A549 (cell line): ENCODE results near the gene ABCA3. TPM values are rescaled to one million over a fixed set of nuclear protein-coding genes. Genes with fewer than 3 reads are reported as not detected.
A peak's percentile ranks its signal among the peaks of the same experiment; 100 is the strongest.

Experiments used
- ATAC-seq, 2 experiments: fragments of 200-7000 bp in 1 of 2; fragments of >200 bp in 1 of 2; cut with Nextera tagmentation in 1 of 2; cut with Tn5 transposase in 1 of 2; 3 replicates each; pipeline versions ENCODE4 v1.8.0 to v1.9.1; 2018 to 2020; ENCODE audit warnings: mild to moderate bottlenecking in 1 of 2, moderate library complexity in 1 of 2
- CTCF ChIA-PET: fragments of 300-600 bp; sonication (Branson Sonifier 250); formaldehyde crosslinking; extraction: SDS; loops from one replicate; lab custom pipeline; 2021; ENCODE audit warnings: antibody characterized with exemption, inconsistent platforms; lab: Yijun Ruan, JAX
- POLR2A ChIA-PET: fragments of 350-600 bp; formaldehyde crosslinking; extraction: SDS; loops from one replicate; lab custom pipeline; 2021; ENCODE audit warnings: antibody characterized with exemption, inconsistent platforms; lab: Yijun Ruan, JAX
- DNase-seq, 2 experiments: peaks; one replicate each; pipeline versions ENCODE4 v3.0.0 to v3.0.0-alpha.2; 2011 to 2016; ENCODE audit warnings: low read depth in 1 of 2, low spot score in 1 of 2
- FAIRE-seq: peaks from 2 replicates; lab custom pipeline; 2011; peaks lifted over from hg19 to GRCh38; lab: Jason Lieb, UNC
- H3K27ac ChIP-seq, 2 experiments: fragments of >200 bp; sonication (Bioruptor Twin); formaldehyde crosslinking; 3 replicates each; pipeline ENCODE4 v1.5.1; 2016 to 2017
- H3K4me1 ChIP-seq: fragments of >200 bp; sonication (Bioruptor Twin); formaldehyde crosslinking; 3 replicates; pipeline ENCODE4 v1.6.1; 2016
- H3K4me2 ChIP-seq: fragments of >200 bp; sonication (Bioruptor Twin); formaldehyde crosslinking; 3 replicates; pipeline ENCODE4 v1.6.1; 2016
- H3K4me3 ChIP-seq: fragments of >200 bp; sonication (Bioruptor Twin); formaldehyde crosslinking; 3 replicates; pipeline ENCODE4 v1.5.1; 2016
- H3K9me3 ChIP-seq: fragments of >200 bp; sonication (Bioruptor Twin); formaldehyde crosslinking; 3 replicates; pipeline ENCODE4 v1.6.1; 2016
- BHLHE40 ChIP-seq: IDR thresholded peaks from 2 replicates; pipeline ENCODE4 v1.6.1; 2012; ENCODE audit warnings: low read depth, low read length, inconsistent platforms
- CBX8 ChIP-seq: fragments of 200-600 bp; sonication (generic); IDR thresholded peaks from 2 replicates; pipeline ENCODE4 v1.6.1; 2016
- CHD4 ChIP-seq: fragments of 200-600 bp; sonication (generic); IDR thresholded peaks from 2 replicates; pipeline ENCODE4 v1.6.1; 2016; ENCODE audit warnings: antibody characterized with exemption, mild to moderate bottlenecking, borderline replicate concordance
- EP300 ChIP-seq, 2 experiments: fragments of >200 bp; sonication (Bioruptor Twin); formaldehyde crosslinking; IDR thresholded peaks; 2 replicates in 1 of 2; 3 replicates in 1 of 2; pipeline ENCODE4 v1.6.1; 2016 to 2017
- FOSB ChIP-seq: fragments of 250-450 bp; sonication (Bioruptor Pico); IDR thresholded peaks from 2 replicates; pipeline ENCODE4 v1.5.0; 2020; ENCODE audit warnings: mild to moderate bottlenecking, moderate library complexity
- FOSL2 ChIP-seq, 2 experiments: fragments of 450-650 bp in 1 of 2; fragments of >200 bp in 1 of 2; sonication (Bioruptor Twin) in 1 of 2; formaldehyde crosslinking; IDR thresholded peaks; 2 replicates each; pipeline versions ENCODE4 v1.5.0 to v1.6.1; 2016 to 2020; ENCODE audit warnings: mild to moderate bottlenecking in 1 of 2, moderate library complexity in 1 of 2
- GATA3 ChIP-seq: IDR thresholded peaks from 2 replicates; pipeline ENCODE4 v1.6.1; 2012; ENCODE audit warnings: borderline replicate concordance
- JUNB ChIP-seq: fragments of >200 bp; sonication (Bioruptor Twin); formaldehyde crosslinking; IDR thresholded peaks from 2 replicates; pipeline ENCODE4 v1.6.1; 2016
- KDM5A ChIP-seq: fragments of 200-600 bp; sonication (generic); IDR thresholded peaks from 2 replicates; pipeline ENCODE4 v1.6.1; 2016; ENCODE audit warnings: antibody characterized with exemption, mild to moderate bottlenecking
- MAZ ChIP-seq: fragments of 150-350 bp; IDR thresholded peaks from 2 replicates; pipeline ENCODE4 v1.6.1; 2014; ENCODE audit warnings: antibody characterized with exemption, low read depth, low read length, borderline replicate concordance
- NPAS2 ChIP-seq: fragments of 250-450 bp; sonication (Bioruptor Pico); IDR thresholded peaks from 2 replicates; pipeline ENCODE4 v1.8.0; 2022; ENCODE audit warnings: mild to moderate bottlenecking, moderate library complexity, borderline replicate concordance
- NR3C1 ChIP-seq: fragments of >200 bp; sonication (Bioruptor Twin); formaldehyde crosslinking; IDR thresholded peaks from 3 replicates; pipeline ENCODE4 v1.6.1; 2017
- RNF2 ChIP-seq: fragments of 200-600 bp; sonication (generic); IDR thresholded peaks from 2 replicates; pipeline ENCODE4 v1.6.1; 2016; ENCODE audit warnings: low read depth, mild to moderate bottlenecking, antibody characterized with exemption, moderate library complexity, borderline replicate concordance
- SMC3 ChIP-seq: fragments of >200 bp; sonication (Bioruptor Twin); formaldehyde crosslinking; IDR thresholded peaks from 3 replicates; pipeline ENCODE4 v1.6.1; 2018; ENCODE audit warnings: inconsistent platforms
- ZC3H11A ChIP-seq: fragments of 450-650 bp; IDR thresholded peaks from 2 replicates; pipeline ENCODE4 v1.6.1; 2014; ENCODE audit warnings: antibody characterized with exemption, mild to moderate bottlenecking
- ZNF302 ChIP-seq: fragments of 250-450 bp; sonication (Bioruptor Pico); IDR thresholded peaks from 2 replicates; pipeline ENCODE4 v1.9.0; 2021; ENCODE audit warnings: inconsistent platforms, mild to moderate bottlenecking, moderate library complexity
- WGBS: methylation state at CpG from one replicate; pipeline ENCODE4 v1.1.6; 2017; ENCODE audit errors: missing lambda C conversion rate; 5-methylcytosine and 5-hydroxymethylcytosine counted together
- polyA plus RNA-seq, 4 experiments: library from polyadenylated mRNA; depleted of rRNA in 3 of 4; stranded (reverse); fragments of >200 nt; fragmentation: RNase III in 1 of 4; extraction: RNeasy Plus Mini Kit Qiagen cat#74134 plus additional on column Dnase treatment in 1 of 4; gene quantifications; 2 replicates in 3 of 4; 3 replicates in 1 of 4; pipeline ENCODE4 v1.2.3, GENCODE V29; 2011 to 2017
- TF ChIP-seq, protein P1 (sequence below): IDR thresholded peaks from 2 replicates; pipeline ENCODE4 v1.6.1; 2012
- TF ChIP-seq, protein P2 (sequence below): fragments of 200-600 bp; sonication (generic); IDR thresholded peaks from 2 replicates; pipeline ENCODE4 v1.6.1; 2016; ENCODE audit warnings: antibody characterized with exemption, mild to moderate bottlenecking, moderate library complexity
- TF ChIP-seq, protein P3 (sequence below): fragments of 250-450 bp; sonication (Bioruptor Pico); IDR thresholded peaks from 2 replicates; pipeline ENCODE4 v1.5.0; 2020; ENCODE audit warnings: low read depth, mild to moderate bottlenecking, moderate library complexity
- TF ChIP-seq, protein P4 (sequence below): fragments of >200 bp; sonication (Bioruptor Twin); formaldehyde crosslinking; IDR thresholded peaks from 3 replicates; pipeline ENCODE4 v1.6.1; 2016

The ABCA3 gene
- polyA plus RNA-seq, 2 of the 4 experiments (the other 2 are of a cell fraction): 6.4 to 9.9 TPM

DNA sequence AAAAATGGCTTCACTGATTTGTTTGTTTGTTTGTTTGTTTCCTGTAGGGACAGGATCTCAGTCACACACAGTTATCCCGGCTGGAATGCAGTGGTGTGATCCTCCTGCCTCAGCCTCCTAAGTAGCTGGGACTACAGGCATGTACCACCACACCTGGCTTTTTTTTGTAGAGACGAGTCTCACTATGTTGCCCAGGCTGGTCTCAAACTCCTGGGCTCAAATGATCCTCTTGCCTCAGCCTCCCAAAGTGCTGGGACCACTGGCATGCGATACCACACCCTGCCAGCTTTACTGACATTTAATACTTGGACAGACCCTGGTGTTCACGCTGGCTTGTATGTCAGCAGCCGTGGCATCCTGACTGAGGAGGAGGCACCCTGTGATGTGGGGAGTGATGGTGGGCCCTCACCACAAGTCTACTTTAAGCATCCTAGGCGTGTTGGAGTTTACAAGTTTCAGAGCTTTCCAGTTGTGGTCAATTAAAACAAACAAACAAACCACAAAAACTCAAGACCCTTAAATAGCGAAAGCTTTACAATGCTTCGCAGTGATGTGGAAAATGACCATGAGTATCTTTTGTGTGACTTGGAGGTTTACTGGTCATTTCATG lies 5.1 kb downstream of the ABCA3 start (continued):
- no peak for TF ChIP-seq NPAS2

DNA sequence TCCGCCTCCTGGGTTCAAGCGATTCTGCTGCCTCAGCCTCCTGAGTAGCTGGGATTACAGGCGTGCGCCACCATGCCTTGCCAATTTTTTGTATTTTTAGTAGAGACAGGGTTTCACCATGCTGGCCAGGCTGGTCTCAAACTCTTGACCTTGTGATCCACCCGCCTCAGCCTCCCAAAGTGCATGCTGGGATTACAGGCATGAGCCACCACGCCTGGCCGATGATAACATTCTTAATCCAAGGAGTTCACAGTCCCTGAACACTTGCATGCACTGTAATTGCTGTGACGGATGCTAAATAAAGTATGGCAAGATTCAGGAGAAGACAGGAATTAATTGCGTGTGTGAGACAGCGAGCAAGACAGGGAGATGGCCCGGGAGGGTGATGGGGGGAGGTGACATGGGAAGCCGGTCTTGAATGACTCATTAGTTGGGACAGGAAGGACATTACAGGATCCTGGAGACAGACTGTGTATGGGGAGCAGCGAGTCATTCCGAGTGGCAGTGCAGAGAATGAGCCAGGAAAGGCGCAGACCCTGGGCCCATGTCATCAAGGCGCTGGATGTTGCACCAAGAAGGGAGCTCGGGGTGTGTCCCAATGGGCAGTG lies 6.7 kb downstream of the ABCA3 start:
- Histone ChIP-seq H3K4me1 (peaks cover 7% of the 10 kb centered on the region), H3K4me2 (0 out of 3 replicates have a peak overlapping the region, but pooled peaks have one; percentile 4), H3K27ac (0 out of 6 replicates have a peak overlapping the region, but pooled peaks of 1 of the 2 experiments have one; percentile 7), H3K4me3 (no peak overlapping the region), H3K9me3 (no peaks in the 10 kb centered on the region)
- ChIA-PET CTCF (interaction anchor here (0.8 kb wide), 1 partner anchor 94 kb away, joined by 4 read pairs; no protein-coding TSS in a partner anchor), POLR2A (no interaction called here)
- 61% methylated on average over 17 of the region's 17 CpGs for WGBS
- FAIRE-seq (no peak), ATAC-seq (peak; percentile 40 to 62; a peak in 3 of 6 replicates), DNase-seq (peak; percentile 42 to 64)
- TF ChIP-seq JUNB (no peak), FOSL2 (IDR thresholded peaks at IDR 0.05) (no peak), FOSL2 (CRISPR knock-in tag; IDR thresholded peaks at IDR 0.05) (0 out of 2 replicates have a peak, but pooled peaks have one; percentile 8)

DNA sequence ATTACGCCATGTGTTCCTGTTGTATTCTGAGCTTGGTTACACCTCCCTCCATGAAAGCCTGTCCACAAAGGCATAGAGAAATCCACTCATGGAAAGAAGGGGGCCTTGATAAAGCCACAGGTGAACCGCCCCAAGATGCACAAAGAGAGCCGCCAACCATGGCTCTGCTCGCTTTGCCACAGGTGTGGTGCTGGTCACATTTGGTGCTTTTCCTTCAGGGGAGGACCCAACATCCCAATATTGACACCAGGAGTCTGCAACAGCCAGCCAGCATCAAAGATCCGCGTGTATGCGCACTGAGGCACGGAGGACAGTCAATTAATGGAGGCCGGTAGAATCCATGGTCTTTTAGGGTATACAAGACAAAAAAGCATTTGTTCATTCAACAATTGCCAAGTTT lies 7.3 kb downstream of the ABCA3 start:
- Histone ChIP-seq H3K4me3 (no peak overlapping the region), H3K27ac (no peak overlapping the region), H3K4me1 (peaks cover 7% of the 10 kb centered on the region), H3K4me2 (no peak overlapping the region), H3K9me3 (no peaks in the 10 kb centered on the region)
- TF ChIP-seq, protein P1, sequence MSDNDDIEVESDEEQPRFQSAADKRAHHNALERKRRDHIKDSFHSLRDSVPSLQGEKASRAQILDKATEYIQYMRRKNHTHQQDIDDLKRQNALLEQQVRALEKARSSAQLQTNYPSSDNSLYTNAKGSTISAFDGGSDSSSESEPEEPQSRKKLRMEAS: no peak
- TF ChIP-seq GATA3: no peak
- TF ChIP-seq EP300 (IDR thresholded peaks at IDR 0.05): no peak
- TF ChIP-seq RNF2: no peak
- no peak for TF ChIP-seq FOSB (CRISPR knock-in tag)
- TF ChIP-seq, protein P2, sequence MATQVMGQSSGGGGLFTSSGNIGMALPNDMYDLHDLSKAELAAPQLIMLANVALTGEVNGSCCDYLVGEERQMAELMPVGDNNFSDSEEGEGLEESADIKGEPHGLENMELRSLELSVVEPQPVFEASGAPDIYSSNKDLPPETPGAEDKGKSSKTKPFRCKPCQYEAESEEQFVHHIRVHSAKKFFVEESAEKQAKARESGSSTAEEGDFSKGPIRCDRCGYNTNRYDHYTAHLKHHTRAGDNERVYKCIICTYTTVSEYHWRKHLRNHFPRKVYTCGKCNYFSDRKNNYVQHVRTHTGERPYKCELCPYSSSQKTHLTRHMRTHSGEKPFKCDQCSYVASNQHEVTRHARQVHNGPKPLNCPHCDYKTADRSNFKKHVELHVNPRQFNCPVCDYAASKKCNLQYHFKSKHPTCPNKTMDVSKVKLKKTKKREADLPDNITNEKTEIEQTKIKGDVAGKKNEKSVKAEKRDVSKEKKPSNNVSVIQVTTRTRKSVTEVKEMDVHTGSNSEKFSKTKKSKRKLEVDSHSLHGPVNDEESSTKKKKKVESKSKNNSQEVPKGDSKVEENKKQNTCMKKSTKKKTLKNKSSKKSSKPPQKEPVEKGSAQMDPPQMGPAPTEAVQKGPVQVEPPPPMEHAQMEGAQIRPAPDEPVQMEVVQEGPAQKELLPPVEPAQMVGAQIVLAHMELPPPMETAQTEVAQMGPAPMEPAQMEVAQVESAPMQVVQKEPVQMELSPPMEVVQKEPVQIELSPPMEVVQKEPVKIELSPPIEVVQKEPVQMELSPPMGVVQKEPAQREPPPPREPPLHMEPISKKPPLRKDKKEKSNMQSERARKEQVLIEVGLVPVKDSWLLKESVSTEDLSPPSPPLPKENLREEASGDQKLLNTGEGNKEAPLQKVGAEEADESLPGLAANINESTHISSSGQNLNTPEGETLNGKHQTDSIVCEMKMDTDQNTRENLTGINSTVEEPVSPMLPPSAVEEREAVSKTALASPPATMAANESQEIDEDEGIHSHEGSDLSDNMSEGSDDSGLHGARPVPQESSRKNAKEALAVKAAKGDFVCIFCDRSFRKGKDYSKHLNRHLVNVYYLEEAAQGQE: no peak
- no peak for TF ChIP-seq NR3C1
- TF ChIP-seq, protein P3, sequence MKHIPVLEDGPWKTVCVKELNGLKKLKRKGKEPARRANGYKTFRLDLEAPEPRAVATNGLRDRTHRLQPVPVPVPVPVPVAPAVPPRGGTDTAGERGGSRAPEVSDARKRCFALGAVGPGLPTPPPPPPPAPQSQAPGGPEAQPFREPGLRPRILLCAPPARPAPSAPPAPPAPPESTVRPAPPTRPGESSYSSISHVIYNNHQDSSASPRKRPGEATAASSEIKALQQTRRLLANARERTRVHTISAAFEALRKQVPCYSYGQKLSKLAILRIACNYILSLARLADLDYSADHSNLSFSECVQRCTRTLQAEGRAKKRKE (CRISPR knock-in tag): no peak
- POLR2A ChIA-PET: no interaction called here
- DNase-seq (no peak), ATAC-seq (no peak), FAIRE-seq (no peak)
- CTCF ChIA-PET: interaction anchor here (1.9 kb wide), 1 partner anchor 168 kb away, joined by 9 read pairs; no protein-coding TSS in a partner anchor
- 96% methylated on average over 9 of the region's 9 CpGs for WGBS

DNA sequence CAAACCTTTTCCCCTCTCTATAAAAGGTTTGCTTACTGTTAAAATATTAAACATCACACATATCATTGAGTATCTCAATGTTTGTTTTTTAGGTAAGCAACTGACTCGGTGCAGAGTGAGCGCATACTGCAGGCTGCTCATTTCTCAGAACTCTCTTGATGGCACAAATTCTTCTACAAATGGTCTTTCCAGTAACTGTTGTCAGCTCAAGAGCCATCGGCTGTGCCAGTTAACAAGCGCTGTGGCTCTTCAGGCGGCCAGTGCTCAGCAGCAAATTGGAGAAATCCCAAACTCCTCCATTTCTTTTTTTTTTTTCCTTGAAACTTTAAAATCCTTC lies 8.6 kb downstream of the ABCA3 start:
- POLR2A ChIA-PET: no interaction called here
- no peak for ATAC-seq
- 74% methylated on average over 5 of the region's 5 CpGs for WGBS
- DNase-seq: no peak
- Histone ChIP-seq H3K4me1 (peaks cover 7% of the 10 kb centered on the region), H3K4me3 (no peak overlapping the region), H3K27ac (no peak overlapping the region), H3K9me3 (no peaks in the 10 kb centered on the region)
- no peak for FAIRE-seq
- TF ChIP-seq CHD4 (no peak), CBX8 (no peak), ZNF302 (no peak), SMC3 (no peak), MAZ (no peak), KDM5A (no peak), ZC3H11A (no peak), BHLHE40 (no peak), JUNB (no peak)
- TF ChIP-seq, protein P4, sequence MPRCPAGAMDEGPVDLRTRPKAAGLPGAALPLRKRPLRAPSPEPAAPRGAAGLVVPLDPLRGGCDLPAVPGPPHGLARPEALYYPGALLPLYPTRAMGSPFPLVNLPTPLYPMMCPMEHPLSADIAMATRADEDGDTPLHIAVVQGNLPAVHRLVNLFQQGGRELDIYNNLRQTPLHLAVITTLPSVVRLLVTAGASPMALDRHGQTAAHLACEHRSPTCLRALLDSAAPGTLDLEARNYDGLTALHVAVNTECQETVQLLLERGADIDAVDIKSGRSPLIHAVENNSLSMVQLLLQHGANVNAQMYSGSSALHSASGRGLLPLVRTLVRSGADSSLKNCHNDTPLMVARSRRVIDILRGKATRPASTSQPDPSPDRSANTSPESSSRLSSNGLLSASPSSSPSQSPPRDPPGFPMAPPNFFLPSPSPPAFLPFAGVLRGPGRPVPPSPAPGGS: no peak
- TF ChIP-seq, all 56 proteins: peak for 0
- CTCF ChIA-PET: interaction anchor here (0.7 to 3.1 kb wide), 3 partner anchors 8 to 170 kb away, joined by 3 to 10 read pairs (median 9); partner anchors contain the start of gene ABCA3
- no peak overlapping the region for H3K4me2 ChIP-seq
